ENCODE results near the gene CUL4A.

GRCh38 chr13:113190181-113190580 lies 19.2 kb upstream of the CUL4A start:
- TF ChIP-seq POLR2A (IDR thresholded peaks at IDR 0.05): no peak
- TF ChIP-seq CTCF (IDR thresholded peaks at IDR 0.05 in 4 of 5, conservative IDR thresholded peaks at IDR 0.05 in 1 of 5): no peak
